Ishikawa (cell line): ENCODE data around the gene TPSG1.

Source experiments
- CEBPB ChIP-seq: IDR thresholded peaks from 2 replicates; pipeline ENCODE4 v1.6.1; 2012
- CREB1 ChIP-seq: IDR thresholded peaks from 2 replicates; pipeline ENCODE4 v1.6.1; 2012; ENCODE audit warnings: low read depth
- EGR1 ChIP-seq: IDR thresholded peaks from 2 replicates; pipeline ENCODE4 v1.6.1; 2012
- EP300 ChIP-seq: IDR thresholded peaks from 2 replicates; pipeline ENCODE4 v1.6.1; 2012; ENCODE audit warnings: borderline replicate concordance
- FOXM1 ChIP-seq: IDR thresholded peaks from 2 replicates; pipeline ENCODE4 v1.6.1; 2012; ENCODE audit warnings: low read depth, borderline replicate concordance
- MAX ChIP-seq: IDR thresholded peaks from 2 replicates; pipeline ENCODE4 v1.6.1; 2012
- NFIC ChIP-seq: IDR thresholded peaks from 2 replicates; pipeline ENCODE4 v1.6.1; 2012
- RAD21 ChIP-seq: IDR thresholded peaks from 2 replicates; pipeline ENCODE4 v1.6.1; 2012; ENCODE audit warnings: low read depth
- TAF1 ChIP-seq: IDR thresholded peaks from 2 replicates; pipeline ENCODE4 v1.6.1; 2012; ENCODE audit warnings: low read depth, mild to moderate bottlenecking
- TCF12 ChIP-seq: IDR thresholded peaks from 2 replicates; pipeline ENCODE4 v1.6.1; 2012; ENCODE audit warnings: low read depth
- TEAD4 ChIP-seq: IDR thresholded peaks from 2 replicates; pipeline ENCODE4 v1.6.1; 2012
- YY1 ChIP-seq: IDR thresholded peaks from 2 replicates; pipeline ENCODE4 v1.6.1; 2012; ENCODE audit warnings: low read depth
- ZBTB7A ChIP-seq: IDR thresholded peaks from 2 replicates; pipeline ENCODE4 v1.6.1; 2012; ENCODE audit warnings: low read depth
- TF ChIP-seq, protein P1 (sequence below): IDR thresholded peaks from 2 replicates; pipeline ENCODE4 v1.6.1; 2012
- TF ChIP-seq, protein P2 (sequence below): IDR thresholded peaks from 2 replicates; pipeline ENCODE4 v1.6.1; 2012; ENCODE audit warnings: low read depth, mild to moderate bottlenecking

Gene TPSG1

GRCh38 chr16:1180549-1181403, 44.3 kb downstream of the TPSG1 start:
- TF ChIP-seq TCF12 (no peak), EP300 (no peak), CEBPB (no peak), NFIC (no peak), CREB1 (no peak), YY1 (no peak), TAF1 (no peak), ZBTB7A (no peak), MAX (no peak), RAD21 (no peak), EGR1 (no peak), TEAD4 (no peak), FOXM1 (no peak)
- TF ChIP-seq, protein P1, sequence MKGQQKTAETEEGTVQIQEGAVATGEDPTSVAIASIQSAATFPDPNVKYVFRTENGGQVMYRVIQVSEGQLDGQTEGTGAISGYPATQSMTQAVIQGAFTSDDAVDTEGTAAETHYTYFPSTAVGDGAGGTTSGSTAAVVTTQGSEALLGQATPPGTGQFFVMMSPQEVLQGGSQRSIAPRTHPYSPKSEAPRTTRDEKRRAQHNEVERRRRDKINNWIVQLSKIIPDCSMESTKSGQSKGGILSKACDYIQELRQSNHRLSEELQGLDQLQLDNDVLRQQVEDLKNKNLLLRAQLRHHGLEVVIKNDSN = no peak
- TF ChIP-seq, protein P2, sequence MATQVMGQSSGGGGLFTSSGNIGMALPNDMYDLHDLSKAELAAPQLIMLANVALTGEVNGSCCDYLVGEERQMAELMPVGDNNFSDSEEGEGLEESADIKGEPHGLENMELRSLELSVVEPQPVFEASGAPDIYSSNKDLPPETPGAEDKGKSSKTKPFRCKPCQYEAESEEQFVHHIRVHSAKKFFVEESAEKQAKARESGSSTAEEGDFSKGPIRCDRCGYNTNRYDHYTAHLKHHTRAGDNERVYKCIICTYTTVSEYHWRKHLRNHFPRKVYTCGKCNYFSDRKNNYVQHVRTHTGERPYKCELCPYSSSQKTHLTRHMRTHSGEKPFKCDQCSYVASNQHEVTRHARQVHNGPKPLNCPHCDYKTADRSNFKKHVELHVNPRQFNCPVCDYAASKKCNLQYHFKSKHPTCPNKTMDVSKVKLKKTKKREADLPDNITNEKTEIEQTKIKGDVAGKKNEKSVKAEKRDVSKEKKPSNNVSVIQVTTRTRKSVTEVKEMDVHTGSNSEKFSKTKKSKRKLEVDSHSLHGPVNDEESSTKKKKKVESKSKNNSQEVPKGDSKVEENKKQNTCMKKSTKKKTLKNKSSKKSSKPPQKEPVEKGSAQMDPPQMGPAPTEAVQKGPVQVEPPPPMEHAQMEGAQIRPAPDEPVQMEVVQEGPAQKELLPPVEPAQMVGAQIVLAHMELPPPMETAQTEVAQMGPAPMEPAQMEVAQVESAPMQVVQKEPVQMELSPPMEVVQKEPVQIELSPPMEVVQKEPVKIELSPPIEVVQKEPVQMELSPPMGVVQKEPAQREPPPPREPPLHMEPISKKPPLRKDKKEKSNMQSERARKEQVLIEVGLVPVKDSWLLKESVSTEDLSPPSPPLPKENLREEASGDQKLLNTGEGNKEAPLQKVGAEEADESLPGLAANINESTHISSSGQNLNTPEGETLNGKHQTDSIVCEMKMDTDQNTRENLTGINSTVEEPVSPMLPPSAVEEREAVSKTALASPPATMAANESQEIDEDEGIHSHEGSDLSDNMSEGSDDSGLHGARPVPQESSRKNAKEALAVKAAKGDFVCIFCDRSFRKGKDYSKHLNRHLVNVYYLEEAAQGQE = no peak

DNA sequence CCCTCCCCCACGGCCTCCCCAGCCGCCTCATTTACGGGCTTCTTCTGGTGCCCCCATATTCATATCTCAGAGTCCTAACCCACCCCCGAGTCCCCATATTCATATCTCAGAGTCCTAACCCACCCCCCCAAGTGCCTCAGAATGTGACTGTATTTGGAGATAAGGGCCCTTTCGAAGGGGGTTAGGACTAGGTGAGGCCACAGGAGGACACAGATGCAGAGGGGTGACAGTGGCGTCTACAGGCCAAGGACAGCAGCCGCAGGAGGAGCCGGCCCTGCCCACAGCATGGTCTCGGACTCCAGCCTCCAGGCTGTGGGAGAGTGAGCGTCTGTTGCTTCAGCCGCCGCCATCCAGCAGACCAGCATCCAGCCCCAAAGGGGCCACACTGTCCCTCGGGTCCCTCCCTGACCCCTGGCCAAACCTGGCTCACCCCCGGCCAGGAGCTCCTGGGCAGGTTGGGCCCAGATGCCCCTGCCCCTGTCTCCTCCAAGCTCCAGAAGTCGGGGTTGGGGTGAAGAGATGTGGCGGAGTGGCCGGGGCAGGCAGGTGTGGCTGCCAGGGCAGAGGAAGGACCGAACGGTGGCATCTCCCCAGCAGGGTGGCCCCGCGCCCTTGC, 46.7 kb downstream of the TPSG1 start:
- no peak for TF ChIP-seq ZBTB7A
- TF ChIP-seq, protein P1 = no peak
- TF ChIP-seq NFIC = no peak
- no peak for TF ChIP-seq MAX
- no peak for TF ChIP-seq YY1
- no peak for TF ChIP-seq TAF1
- no peak for TF ChIP-seq EP300
- TF ChIP-seq CREB1 = no peak
- TF ChIP-seq EGR1 = no peak
- no peak for TF ChIP-seq RAD21
- TF ChIP-seq TCF12 = no peak
- no peak for TF ChIP-seq CEBPB
- TF ChIP-seq FOXM1 = no peak
- TF ChIP-seq, protein P2 = no peak
- TF ChIP-seq TEAD4 = no peak

GRCh38 chr16:1177750-1178149, 47.3 kb downstream of the TPSG1 start:
- TF ChIP-seq FOXM1 (no peak), TAF1 (no peak), RAD21 (no peak), NFIC (no peak), EP300 (no peak), TCF12 (no peak), TEAD4 (no peak), YY1 (no peak), CREB1 (no peak), MAX (no peak), CEBPB (no peak), EGR1 (no peak), ZBTB7A (no peak)
- TF ChIP-seq, protein P1 = no peak
- TF ChIP-seq, protein P2 = no peak
